SK-N-SH treated with all-trans-retinoic acid at 6 μM for 48 hours (cell line): ENCODE data around the gene PDE1C.

Experiments used
- ATAC-seq: fragments of 200-7000 bp; cut with Tn5 transposase; 3 replicates; pipeline ENCODE4 v1.9.1; 2020; ENCODE audit warnings: mild to moderate bottlenecking, moderate library complexity
- ARNTL ChIP-seq: fragments of 450-650 bp; formaldehyde crosslinking; IDR thresholded peaks from 2 replicates; pipeline ENCODE4 v1.5.0; 2020; ENCODE audit warnings: low read depth, mild to moderate bottlenecking, moderate library complexity, borderline replicate concordance
- BACH2 ChIP-seq: fragments of 250-450 bp; sonication (Bioruptor Pico); IDR thresholded peaks from 2 replicates; pipeline ENCODE4 v1.9.0; 2021; ENCODE audit warnings: mild to moderate bottlenecking, borderline replicate concordance
- CREB5 ChIP-seq: fragments of 250-450 bp; sonication (Bioruptor Pico); IDR thresholded peaks from 2 replicates; pipeline ENCODE4 v1.5.1; 2020; ENCODE audit warnings: low read depth, mild to moderate bottlenecking, moderate library complexity
- CSDC2 ChIP-seq: fragments of 250-450 bp; sonication (Bioruptor Pico); IDR thresholded peaks from 2 replicates; pipeline ENCODE4 v1.5.0; 2020; ENCODE audit warnings: mild to moderate bottlenecking, moderate library complexity
- CSRNP3 ChIP-seq: fragments of 250-450 bp; sonication (Bioruptor Pico); IDR thresholded peaks from 2 replicates; pipeline ENCODE4 v1.5.1; 2021; ENCODE audit warnings: mild to moderate bottlenecking, moderate library complexity
- ESRRG ChIP-seq: fragments of 250-450 bp; sonication (Bioruptor Pico); IDR thresholded peaks from 2 replicates; pipeline ENCODE4 v1.6.1; 2021; ENCODE audit warnings: mild to moderate bottlenecking
- ISL1 ChIP-seq: fragments of 250-450 bp; sonication (Bioruptor Pico); IDR thresholded peaks from 2 replicates; pipeline ENCODE4 v2.1.2; 2022; ENCODE audit warnings: mild to moderate bottlenecking, moderate library complexity
- OSR1 ChIP-seq: fragments of 250-450 bp; sonication (Bioruptor Pico); IDR thresholded peaks from 2 replicates; pipeline ENCODE4 v1.8.0; 2022; ENCODE audit warnings: moderate library complexity, mild to moderate bottlenecking, inconsistent platforms
- POU6F1 ChIP-seq: fragments of 250-450 bp; sonication (Bioruptor Pico); IDR thresholded peaks from 2 replicates; pipeline ENCODE4 v1.8.0; 2021; ENCODE audit warnings: low read depth, mild to moderate bottlenecking, moderate library complexity, borderline replicate concordance
- PPARA ChIP-seq: fragments of 250-450 bp; sonication (Bioruptor Pico); IDR thresholded peaks from 2 replicates; pipeline ENCODE4 v1.5.0; 2020; ENCODE audit warnings: mild to moderate bottlenecking, borderline replicate concordance
- RARB ChIP-seq: fragments of 250-450 bp; sonication (Bioruptor Pico); IDR thresholded peaks from 2 replicates; pipeline ENCODE4 v1.8.0; 2021; ENCODE audit warnings: mild to moderate bottlenecking, moderate library complexity
- SNAI2 ChIP-seq: fragments of 250-450 bp; sonication (Bioruptor Pico); IDR thresholded peaks from 2 replicates; pipeline ENCODE4 v1.5.0; 2020; ENCODE audit warnings: mild to moderate bottlenecking, moderate library complexity
- TOX ChIP-seq: fragments of 250-450 bp; sonication (Bioruptor Pico); IDR thresholded peaks from 2 replicates; pipeline ENCODE4 v1.8.0; 2021; ENCODE audit warnings: mild to moderate bottlenecking, moderate library complexity, borderline replicate concordance
- TSHZ2 ChIP-seq: fragments of 250-450 bp; sonication (Bioruptor Pico); IDR thresholded peaks from 2 replicates; pipeline ENCODE4 v1.5.0; 2020; ENCODE audit warnings: mild to moderate bottlenecking, moderate library complexity
- ZC3H10 ChIP-seq: fragments of 250-450 bp; sonication (Bioruptor Pico); IDR thresholded peaks from 2 replicates; pipeline ENCODE4 v1.5.1; 2021; ENCODE audit warnings: mild to moderate bottlenecking, moderate library complexity
- ZFP3 ChIP-seq: fragments of 250-450 bp; sonication (Bioruptor Pico); IDR thresholded peaks from 2 replicates; pipeline ENCODE4 v1.5.0; 2020; ENCODE audit warnings: mild to moderate bottlenecking, moderate library complexity
- ZFP30 ChIP-seq: fragments of 450-650 bp; formaldehyde crosslinking; IDR thresholded peaks from 2 replicates; pipeline ENCODE4 v1.5.0; 2022; ENCODE audit warnings: mild to moderate bottlenecking, moderate library complexity
- ZNF565 ChIP-seq: fragments of 450-650 bp; formaldehyde crosslinking; conservative IDR thresholded peaks from 2 replicates; pipeline ENCODE4 v1.5.0; 2020; ENCODE audit warnings: low read depth, mild to moderate bottlenecking, moderate library complexity
- ZNF70 ChIP-seq: fragments of 450-650 bp; formaldehyde crosslinking; IDR thresholded peaks from 2 replicates; pipeline ENCODE4 v1.5.0; 2020; ENCODE audit warnings: mild to moderate bottlenecking, moderate library complexity
- ZNF8 ChIP-seq: fragments of 450-650 bp; formaldehyde crosslinking; IDR thresholded peaks from 2 replicates; pipeline ENCODE4 v1.5.0; 2020; ENCODE audit warnings: mild to moderate bottlenecking, moderate library complexity
- TF ChIP-seq, protein P1 (sequence below): fragments of 250-450 bp; sonication (Bioruptor Pico); IDR thresholded peaks from 2 replicates; pipeline ENCODE4 v1.8.0; 2020; ENCODE audit warnings: mild to moderate bottlenecking, moderate library complexity, borderline replicate concordance

Gene PDE1C

DNA sequence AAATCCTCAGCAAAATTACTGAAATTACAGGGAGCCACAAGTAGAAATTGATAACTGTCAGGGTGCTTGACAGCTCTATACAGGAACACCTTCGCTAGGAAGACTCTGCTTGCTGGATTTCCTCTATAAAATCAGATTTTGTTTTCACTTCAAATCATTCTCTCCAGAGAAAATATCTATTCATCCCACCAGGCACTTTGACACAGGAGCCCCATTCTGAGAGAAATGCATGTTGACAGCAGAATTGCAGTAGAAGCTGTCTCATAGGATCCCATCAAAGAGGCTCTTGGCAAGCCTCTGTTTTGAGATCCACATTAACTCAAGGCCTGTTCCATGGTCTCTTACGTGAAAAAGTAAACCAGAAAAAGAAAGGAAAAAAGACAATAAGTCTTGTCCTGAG lies 116.8 kb downstream of the PDE1C start:
- ATAC-seq: no peak

GRCh38 chr7:31950091-31950755 lies 120.0 kb downstream of the PDE1C start:
- TF ChIP-seq OSR1 (CRISPR knock-in tag): no peak
- TF ChIP-seq CREB5 (CRISPR knock-in tag): no peak
- no peak for TF ChIP-seq PPARA (CRISPR knock-in tag)
- TF ChIP-seq ZNF8 (CRISPR knock-in tag): no peak
- TF ChIP-seq ZNF70 (CRISPR knock-in tag): no peak
- no peak for TF ChIP-seq TOX (CRISPR knock-in tag)
- TF ChIP-seq TSHZ2: no peak
- no peak for TF ChIP-seq CSDC2 (CRISPR knock-in tag)
- no peak for TF ChIP-seq ESRRG (CRISPR knock-in tag)
- TF ChIP-seq SNAI2 (CRISPR knock-in tag): no peak
- no peak for TF ChIP-seq ISL1 (CRISPR knock-in tag)
- no peak for TF ChIP-seq ARNTL (CRISPR knock-in tag)
- TF ChIP-seq POU6F1 (CRISPR knock-in tag): no peak
- no peak for TF ChIP-seq ZFP30 (CRISPR knock-in tag)
- no peak for TF ChIP-seq RARB
- no peak for ATAC-seq

More for the DNA sequence above, 116.8 kb downstream of the PDE1C start:
- TF ChIP-seq CREB5 (CRISPR knock-in tag): no peak

GRCh38 chr7:31948029-31948428 lies 122.2 kb downstream of the PDE1C start:
- ATAC-seq: peak; percentile 93
- no peak for TF ChIP-seq PPARA (CRISPR knock-in tag)
- TF ChIP-seq ESRRG (CRISPR knock-in tag): no peak
- TF ChIP-seq OSR1 (CRISPR knock-in tag): no peak
- no peak for TF ChIP-seq ZC3H10
- no peak for TF ChIP-seq TOX (CRISPR knock-in tag)
- TF ChIP-seq, protein P1, sequence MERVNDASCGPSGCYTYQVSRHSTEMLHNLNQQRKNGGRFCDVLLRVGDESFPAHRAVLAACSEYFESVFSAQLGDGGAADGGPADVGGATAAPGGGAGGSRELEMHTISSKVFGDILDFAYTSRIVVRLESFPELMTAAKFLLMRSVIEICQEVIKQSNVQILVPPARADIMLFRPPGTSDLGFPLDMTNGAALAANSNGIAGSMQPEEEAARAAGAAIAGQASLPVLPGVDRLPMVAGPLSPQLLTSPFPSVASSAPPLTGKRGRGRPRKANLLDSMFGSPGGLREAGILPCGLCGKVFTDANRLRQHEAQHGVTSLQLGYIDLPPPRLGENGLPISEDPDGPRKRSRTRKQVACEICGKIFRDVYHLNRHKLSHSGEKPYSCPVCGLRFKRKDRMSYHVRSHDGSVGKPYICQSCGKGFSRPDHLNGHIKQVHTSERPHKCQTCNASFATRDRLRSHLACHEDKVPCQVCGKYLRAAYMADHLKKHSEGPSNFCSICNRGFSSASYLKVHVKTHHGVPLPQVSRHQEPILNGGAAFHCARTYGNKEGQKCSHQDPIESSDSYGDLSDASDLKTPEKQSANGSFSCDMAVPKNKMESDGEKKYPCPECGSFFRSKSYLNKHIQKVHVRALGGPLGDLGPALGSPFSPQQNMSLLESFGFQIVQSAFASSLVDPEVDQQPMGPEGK (CRISPR knock-in tag): no peak
- TF ChIP-seq TSHZ2: no peak
- no peak for TF ChIP-seq ISL1 (CRISPR knock-in tag)
- TF ChIP-seq ARNTL (CRISPR knock-in tag): no peak
- no peak for TF ChIP-seq CSRNP3
- TF ChIP-seq ZNF70 (CRISPR knock-in tag): no peak
- TF ChIP-seq BACH2: no peak
- no peak for TF ChIP-seq ZNF565
- no peak for TF ChIP-seq RARB
- TF ChIP-seq ZFP3: no peak
- TF ChIP-seq ZNF8 (CRISPR knock-in tag): no peak
- no peak for TF ChIP-seq CREB5 (CRISPR knock-in tag)
- no peak for TF ChIP-seq SNAI2 (CRISPR knock-in tag)
